ENCODE results near the gene CCDC188. TPM values are rescaled to one million over a fixed set of nuclear protein-coding genes. Genes with fewer than 3 reads are reported as not detected.

Gene CCDC188
- total and polyA plus RNA-seq, 4 donors, result not detected

- TF ChIP-seq CTCF (IDR thresholded peaks at IDR 0.05; ENCODE audit: low read depth, low read length, missing input control), result no peak
- no peak for TF ChIP-seq JUND (IDR thresholded peaks at IDR 0.05)
Measured at GRCh38 chr22:20185750-20186149, 34.9 kb upstream of the CCDC188 start (continued).

- Histone ChIP-seq H3K4me1 (ENCODE audit: control insufficient read depth in 4 of 4, insufficient read depth in 4 of 4, low read length in 3 of 4) (peaks cover 4 to 40% (median 25%) of the 10 kb centered on the region in 4 donors), H3K36me3 (ENCODE audit: control insufficient read depth in 4 of 4, insufficient read depth in 3 of 4, low read depth in 1 of 4, low read length in 3 of 4) (no peaks in the 10 kb centered on the region), H3K9ac (ENCODE audit: low read depth in 1 of 2, low read length in 2 of 2) (no peak overlapping the region), H3K9me3 (ENCODE audit: control insufficient read depth in 4 of 4, low read length in 3 of 4) (no peaks in the 10 kb centered on the region), H3K27ac (ENCODE audit: low read depth in 1 of 2, low read length in 2 of 2) (no peak overlapping the region), H3K4me3 (ENCODE audit: low read depth in 1 of 3, low read length in 3 of 3) (no peak overlapping the region), H3K27me3 (ENCODE audit: control insufficient read depth in 4 of 4, insufficient read depth in 4 of 4, low read length in 3 of 4) (no peaks in the 10 kb centered on the region)
- WGBS, result 79% methylated on average over 18 of the region's 18 CpGs
- no peak for DNase-seq (ENCODE audit: low spot score)
- TF ChIP-seq REST (IDR thresholded peaks at IDR 0.05) (no peak), GABPA (IDR thresholded peaks at IDR 0.05 in 1 of 2, conservative IDR thresholded peaks at IDR 0.05 in 1 of 2) (no peak), CTCF (IDR thresholded peaks at IDR 0.05; ENCODE audit: low read depth, low read length, missing input control) (no peak), RXRA (IDR thresholded peaks at IDR 0.05) (no peak), YY1 (IDR thresholded peaks at IDR 0.05) (no peak), MAX (IDR thresholded peaks at IDR 0.05) (no peak), HNF4G (IDR thresholded peaks at IDR 0.05) (no peak), TAF1 (conservative IDR thresholded peaks at IDR 0.05) (no peak), EGR1 (IDR thresholded peaks at IDR 0.05; ENCODE audit: low read depth in 2 of 2) (no peak), RAD21 (IDR thresholded peaks at IDR 0.05) (no peak), HNF4A (conservative IDR thresholded peaks at IDR 0.05) (no peak), SP1 (IDR thresholded peaks at IDR 0.05) (no peak), FOXA2 (IDR thresholded peaks at IDR 0.05) (no peak), ZBTB33 (IDR thresholded peaks at IDR 0.05) (no peak), NR2F2 (IDR thresholded peaks at IDR 0.05) (no peak)
Measured at GRCh38 chr22:20184501-20185165, 33.8 kb upstream of the CCDC188 start.

Data from liver (tissue), 9 donors.